Hepatocyte (in vitro differentiated cells): ENCODE measurements around the gene ADRA1B. TPM values are rescaled to one million over a fixed set of nuclear protein-coding genes. Genes with fewer than 3 reads are reported as not detected.

Experiments
- DNase-seq: peaks from one replicate; pipeline ENCODE4 v3.0.0-alpha.2; 2016; ENCODE audit warnings: low spot score
- H2AFZ ChIP-seq: fragments of 200-600 bp; sonication (generic); 2 replicates; pipeline ENCODE4 v1.6.0; 2016; ENCODE audit warnings: antibody characterized with exemption, mild to moderate bottlenecking
- H3K27ac ChIP-seq: fragments of 200-600 bp; sonication (generic); 2 replicates; pipeline ENCODE4 v1.5.1; 2016; ENCODE audit warnings: mild to moderate bottlenecking
- H3K27me3 ChIP-seq: fragments of 200-600 bp; sonication (generic); 2 replicates; pipeline ENCODE4 v1.6.1; 2016
- H3K36me3 ChIP-seq: fragments of 200-600 bp; sonication (generic); replicated peaks from 2 replicates; pipeline ENCODE4 v1.5.1; 2016; ENCODE audit warnings: low read depth; ENCODE audit not compliant: insufficient read depth
- H3K4me1 ChIP-seq: fragments of 200-600 bp; sonication (generic); 2 replicates; pipeline ENCODE4 v1.5.1; 2016; ENCODE audit warnings: mild to moderate bottlenecking, moderate library complexity; ENCODE audit not compliant: insufficient read depth
- H3K4me2 ChIP-seq: fragments of 200-600 bp; sonication (generic); 2 replicates; pipeline ENCODE4 v1.6.0; 2016
- H3K4me3 ChIP-seq: fragments of 200-600 bp; sonication (generic); 2 replicates; pipeline ENCODE4 v1.5.1; 2016; ENCODE audit warnings: mild to moderate bottlenecking
- H3K79me2 ChIP-seq: fragments of 200-600 bp; sonication (generic); 2 replicates; pipeline ENCODE4 v1.6.0; 2017; ENCODE audit warnings: mild to moderate bottlenecking
- H3K9me2 ChIP-seq: fragments of 200-600 bp; sonication (generic); replicated peaks from 2 replicates; pipeline ENCODE4 v1.6.0; 2017; ENCODE audit warnings: mild to moderate bottlenecking; ENCODE audit not compliant: insufficient read depth
- H3K9me3 ChIP-seq: fragments of 200-600 bp; sonication (generic); 2 replicates; pipeline ENCODE4 v1.5.1; 2016; ENCODE audit warnings: low read depth, mild to moderate bottlenecking
- H4K20me1 ChIP-seq: fragments of 200-600 bp; sonication (generic); 2 replicates; pipeline ENCODE4 v1.6.0; 2016; ENCODE audit warnings: mild to moderate bottlenecking; ENCODE audit not compliant: insufficient read depth, poor library complexity, severe bottlenecking
- EZH2 ChIP-seq: fragments of 200-600 bp; sonication (generic); IDR thresholded peaks from 2 replicates; pipeline ENCODE4 v1.6.1; 2016; ENCODE audit warnings: antibody characterized with exemption, mild to moderate bottlenecking, borderline replicate concordance
- EZH2phosphoT487 ChIP-seq: fragments of 200-600 bp; sonication (generic); IDR thresholded peaks from one replicate; pipeline ENCODE4 v1.6.1; 2018; ENCODE audit warnings: antibody characterized with exemption, mild to moderate bottlenecking, low read depth, moderate library complexity; ENCODE audit not compliant: unreplicated experiment, severe bottlenecking
- WGBS: methylation state at CpG from one replicate; pipeline ENCODE4 v1.1.6; 2016; ENCODE audit warnings: low lambda C conversion rate; ENCODE audit errors: missing lambda C conversion rate; 5-methylcytosine and 5-hydroxymethylcytosine counted together
- polyA plus RNA-seq: library from polyadenylated mRNA; unstranded; fragments of >200 nt; fragmentation: Nextera tagmentation; extraction: Ambion mirVana; gene quantifications from 2 replicates; pipeline ENCODE4 v1.2.1, GENCODE V29; 2016
- total RNA-seq: library from RNA; depleted of rRNA; stranded (reverse); fragments of >200 nt; gene quantifications from 2 replicates; pipeline ENCODE4 v1.2.3, GENCODE V29; 2014
- TF ChIP-seq, protein P1 (sequence below): fragments of 200-600 bp; sonication (generic); IDR thresholded peaks from 2 replicates; pipeline ENCODE4 v1.5.1; 2016; ENCODE audit warnings: antibody characterized with exemption, mild to moderate bottlenecking; ENCODE audit not compliant: poor library complexity

ADRA1B gene
- total and polyA plus RNA-seq, 2 experiments from 2014 or later: 2.6 to 3.5 TPM

DNA sequence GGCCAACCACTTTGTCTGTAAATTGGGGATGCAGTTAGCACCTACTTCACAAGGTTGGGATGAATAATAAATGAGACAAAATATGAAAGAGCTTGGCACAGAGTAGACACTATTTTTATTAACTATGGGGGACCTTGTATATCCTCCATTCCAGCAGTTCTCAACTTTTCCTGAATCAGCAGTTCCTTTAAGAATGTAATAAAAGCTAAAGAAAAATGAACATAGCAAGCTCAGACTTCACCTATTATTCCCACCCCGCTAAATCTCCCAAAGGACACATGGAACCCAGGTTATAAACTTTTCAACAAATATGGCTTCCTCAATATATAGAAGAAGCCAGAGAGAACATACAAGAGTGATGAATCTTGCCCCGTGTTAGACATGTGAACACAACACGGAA lies 60.6 kb downstream of the ADRA1B start:
- Histone ChIP-seq H3K9me3 (no peaks in the 10 kb centered on the region), H3K27ac (no peak overlapping the region), H3K79me2 (no peaks in the 10 kb centered on the region), H3K27me3 (peaks cover 56% of the 10 kb centered on the region), H2AFZ (no peak overlapping the region), H3K9me2 (no peaks in the 10 kb centered on the region), H3K4me1 (no peaks in the 10 kb centered on the region), H3K36me3 (no peaks in the 10 kb centered on the region), H3K4me3 (no peak overlapping the region), H4K20me1 (no peaks in the 10 kb centered on the region), H3K4me2 (no peak overlapping the region)
- TF ChIP-seq EZH2 (no peak), EZH2phosphoT487 (no peak)
- TF ChIP-seq, protein P1, sequence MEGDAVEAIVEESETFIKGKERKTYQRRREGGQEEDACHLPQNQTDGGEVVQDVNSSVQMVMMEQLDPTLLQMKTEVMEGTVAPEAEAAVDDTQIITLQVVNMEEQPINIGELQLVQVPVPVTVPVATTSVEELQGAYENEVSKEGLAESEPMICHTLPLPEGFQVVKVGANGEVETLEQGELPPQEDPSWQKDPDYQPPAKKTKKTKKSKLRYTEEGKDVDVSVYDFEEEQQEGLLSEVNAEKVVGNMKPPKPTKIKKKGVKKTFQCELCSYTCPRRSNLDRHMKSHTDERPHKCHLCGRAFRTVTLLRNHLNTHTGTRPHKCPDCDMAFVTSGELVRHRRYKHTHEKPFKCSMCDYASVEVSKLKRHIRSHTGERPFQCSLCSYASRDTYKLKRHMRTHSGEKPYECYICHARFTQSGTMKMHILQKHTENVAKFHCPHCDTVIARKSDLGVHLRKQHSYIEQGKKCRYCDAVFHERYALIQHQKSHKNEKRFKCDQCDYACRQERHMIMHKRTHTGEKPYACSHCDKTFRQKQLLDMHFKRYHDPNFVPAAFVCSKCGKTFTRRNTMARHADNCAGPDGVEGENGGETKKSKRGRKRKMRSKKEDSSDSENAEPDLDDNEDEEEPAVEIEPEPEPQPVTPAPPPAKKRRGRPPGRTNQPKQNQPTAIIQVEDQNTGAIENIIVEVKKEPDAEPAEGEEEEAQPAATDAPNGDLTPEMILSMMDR: no peak
- WGBS: 98% methylated on average over 3 of the region's 3 CpGs
- no peak for DNase-seq

DNA sequence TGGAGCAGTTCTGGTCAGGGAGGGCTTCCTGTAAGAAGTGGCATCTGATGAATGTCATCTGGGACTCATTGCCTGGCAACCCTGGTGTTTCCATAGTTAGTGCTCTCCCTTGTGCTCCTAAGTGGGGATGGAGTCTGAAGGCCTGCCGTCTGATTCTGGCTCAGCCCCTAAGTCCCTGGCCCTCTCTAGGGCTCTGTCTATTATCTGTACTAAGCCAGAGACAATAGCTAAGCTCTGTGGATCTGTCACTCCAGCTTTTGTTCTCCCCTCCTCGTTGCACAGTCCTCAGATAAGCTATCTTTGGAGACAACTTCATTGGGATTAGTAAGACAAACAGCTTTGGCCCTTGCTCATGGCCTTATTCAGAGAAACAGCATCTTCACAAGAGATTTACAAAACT lies 62.1 kb downstream of the ADRA1B start:
- 7% methylated on average over 2 of the region's 2 CpGs for WGBS

DNA sequence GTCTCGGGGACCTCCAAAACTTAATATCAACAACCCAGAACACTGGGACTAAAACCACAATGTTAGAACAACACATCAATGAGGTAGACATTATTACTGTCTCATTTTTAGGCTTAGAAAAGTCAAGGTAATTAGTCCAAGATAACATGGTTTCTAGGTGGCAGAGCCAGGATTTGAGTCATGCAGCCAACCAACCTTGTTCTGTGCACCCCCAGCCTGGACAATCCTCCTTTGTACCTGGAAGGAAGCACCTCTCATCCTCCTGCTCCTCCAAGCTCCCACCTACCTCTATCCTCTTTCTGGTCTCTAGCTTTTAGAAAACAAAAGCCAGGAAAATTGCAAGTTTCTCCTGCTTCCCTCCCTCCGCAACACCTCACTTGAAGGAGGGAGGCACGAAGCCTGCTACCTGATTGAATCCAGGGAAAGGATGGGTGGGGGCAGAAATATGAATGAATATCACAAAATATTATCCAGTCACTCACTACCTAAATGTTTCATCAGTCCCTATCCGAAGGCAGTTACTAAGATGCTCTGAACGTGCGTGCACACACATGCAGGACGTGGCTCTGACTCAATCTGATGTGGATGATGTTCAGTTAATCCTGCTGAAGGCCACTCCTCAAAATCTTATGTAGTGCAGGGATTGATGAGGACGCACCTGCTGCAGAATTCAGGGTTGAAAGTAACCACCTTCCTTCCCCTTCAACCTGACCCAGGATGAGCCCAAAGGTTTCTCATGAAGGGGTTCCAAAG lies 66.3 kb downstream of the ADRA1B start:
- no peaks in the 10 kb centered on the region for H3K79me2 ChIP-seq
- H3K27me3 ChIP-seq: peaks cover 57% of the 10 kb centered on the region
- no peaks in the 10 kb centered on the region for H3K9me2 ChIP-seq
- H3K9me3 ChIP-seq: no peaks in the 10 kb centered on the region
- TF ChIP-seq, protein P1: no peak
- no peak for TF ChIP-seq EZH2phosphoT487
- TF ChIP-seq EZH2: no peak
- no peak overlapping the region for H2AFZ ChIP-seq
- DNase-seq: no peak
- no peaks in the 10 kb centered on the region for H3K36me3 ChIP-seq
- H3K4me3 ChIP-seq: no peak overlapping the region
- peaks cover 4% of the 10 kb centered on the region for H3K4me1 ChIP-seq
- no peak overlapping the region for H3K27ac ChIP-seq
- no peaks in the 10 kb centered on the region for H4K20me1 ChIP-seq
- WGBS: 91% methylated on average over 8 of the region's 8 CpGs
- no peak overlapping the region for H3K4me2 ChIP-seq

More for the DNA sequence above, 62.1 kb downstream of the ADRA1B start:
- no peaks in the 10 kb centered on the region for H4K20me1 ChIP-seq
- DNase-seq: no peak
- H3K4me2 ChIP-seq: no peak overlapping the region
- H3K36me3 ChIP-seq: no peaks in the 10 kb centered on the region
- no peak overlapping the region for H2AFZ ChIP-seq
- H3K4me3 ChIP-seq: no peak overlapping the region
- no peaks in the 10 kb centered on the region for H3K79me2 ChIP-seq
- peaks cover 54% of the 10 kb centered on the region for H3K27me3 ChIP-seq
- no peak overlapping the region for H3K27ac ChIP-seq
- TF ChIP-seq, protein P1: no peak
- TF ChIP-seq EZH2 (no peak), EZH2phosphoT487 (no peak)
- H3K4me1 ChIP-seq: no peaks in the 10 kb centered on the region
- H3K9me2 ChIP-seq: no peaks in the 10 kb centered on the region
- no peaks in the 10 kb centered on the region for H3K9me3 ChIP-seq
